Measurements from ENCODE around the gene RD3L.

DNA sequence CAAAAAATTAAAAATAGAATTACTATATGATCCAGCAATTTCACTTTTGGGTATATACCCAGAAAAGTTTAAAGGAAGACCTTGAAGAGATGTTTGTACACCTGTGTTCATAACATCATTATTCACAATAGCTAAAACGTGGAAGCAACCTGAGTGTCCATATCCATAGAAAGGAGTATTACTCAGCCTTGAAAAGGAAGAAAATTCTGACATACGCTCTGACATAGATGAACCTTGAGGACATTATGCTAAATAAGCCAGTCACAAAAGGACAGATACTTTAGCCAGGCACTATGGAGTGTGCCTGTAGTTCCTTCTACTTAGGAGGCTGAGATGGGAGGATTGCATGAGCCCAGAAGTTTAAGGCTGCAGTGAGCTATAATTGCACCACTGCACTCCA is 6.1 kb upstream of the RD3L start:
- TF ChIP-seq, protein P1, sequence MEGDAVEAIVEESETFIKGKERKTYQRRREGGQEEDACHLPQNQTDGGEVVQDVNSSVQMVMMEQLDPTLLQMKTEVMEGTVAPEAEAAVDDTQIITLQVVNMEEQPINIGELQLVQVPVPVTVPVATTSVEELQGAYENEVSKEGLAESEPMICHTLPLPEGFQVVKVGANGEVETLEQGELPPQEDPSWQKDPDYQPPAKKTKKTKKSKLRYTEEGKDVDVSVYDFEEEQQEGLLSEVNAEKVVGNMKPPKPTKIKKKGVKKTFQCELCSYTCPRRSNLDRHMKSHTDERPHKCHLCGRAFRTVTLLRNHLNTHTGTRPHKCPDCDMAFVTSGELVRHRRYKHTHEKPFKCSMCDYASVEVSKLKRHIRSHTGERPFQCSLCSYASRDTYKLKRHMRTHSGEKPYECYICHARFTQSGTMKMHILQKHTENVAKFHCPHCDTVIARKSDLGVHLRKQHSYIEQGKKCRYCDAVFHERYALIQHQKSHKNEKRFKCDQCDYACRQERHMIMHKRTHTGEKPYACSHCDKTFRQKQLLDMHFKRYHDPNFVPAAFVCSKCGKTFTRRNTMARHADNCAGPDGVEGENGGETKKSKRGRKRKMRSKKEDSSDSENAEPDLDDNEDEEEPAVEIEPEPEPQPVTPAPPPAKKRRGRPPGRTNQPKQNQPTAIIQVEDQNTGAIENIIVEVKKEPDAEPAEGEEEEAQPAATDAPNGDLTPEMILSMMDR (conservative IDR thresholded peaks at IDR 0.05; ENCODE audit: low read depth, low read length): no peak
- TF ChIP-seq, protein P2, sequence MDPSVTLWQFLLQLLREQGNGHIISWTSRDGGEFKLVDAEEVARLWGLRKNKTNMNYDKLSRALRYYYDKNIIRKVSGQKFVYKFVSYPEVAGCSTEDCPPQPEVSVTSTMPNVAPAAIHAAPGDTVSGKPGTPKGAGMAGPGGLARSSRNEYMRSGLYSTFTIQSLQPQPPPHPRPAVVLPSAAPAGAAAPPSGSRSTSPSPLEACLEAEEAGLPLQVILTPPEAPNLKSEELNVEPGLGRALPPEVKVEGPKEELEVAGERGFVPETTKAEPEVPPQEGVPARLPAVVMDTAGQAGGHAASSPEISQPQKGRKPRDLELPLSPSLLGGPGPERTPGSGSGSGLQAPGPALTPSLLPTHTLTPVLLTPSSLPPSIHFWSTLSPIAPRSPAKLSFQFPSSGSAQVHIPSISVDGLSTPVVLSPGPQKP (IDR thresholded peaks at IDR 0.05; ENCODE audit: borderline replicate concordance, low read depth, low read length): no peak
- no peak for TF ChIP-seq POLR2A (IDR thresholded peaks at IDR 0.05; ENCODE audit: low read depth, low read length)
